ENCODE measurements around the gene GNG12. TPM values are rescaled to one million over a fixed set of nuclear protein-coding genes. Genes with fewer than 3 reads are reported as not detected.
"Not testable (repeated sequence)": the region's sequence is repeated elsewhere in the genome, so short reads cannot be mapped to it uniquely, and the experiment has no call there.

Gene GNG12
- total RNA-seq, 1 donor from 2014 or later: 71.2 TPM

- Histone ChIP-seq H3K27me3 (no peaks in the 10 kb centered on the region), H3K4me1 (peaks cover 28 to 65% of the 10 kb centered on the region in 2 donors), H3K36me3 (no peaks in the 10 kb centered on the region), H3K4me3 (no peak overlapping the region), H3K9me3 (no peaks in the 10 kb centered on the region), H3K27ac (peak overlapping the region; percentile 77 to 80)
- no peak for DNase-seq (ENCODE audit: low spot score in 2 of 2)
- no peak for TF ChIP-seq CTCF (IDR thresholded peaks at IDR 0.05)
- intact Hi-C loops (cut with DNase I): no loop called here
Measured at GRCh38 chr1:67735206-67735605, 98.1 kb downstream of the GNG12 start.

GRCh38 chr1:67734323-67734690 lies 99.0 kb downstream of the GNG12 start:
- peak overlapping the region; percentile 77 to 80 for H3K27ac ChIP-seq
- H3K36me3 ChIP-seq: no peaks in the 10 kb centered on the region
- DNase-seq (ENCODE audit: low spot score in 2 of 2): no peak
- intact Hi-C loops (cut with DNase I): no loop called here
- no peaks in the 10 kb centered on the region for H3K9me3 ChIP-seq
- no peak overlapping the region for H3K4me3 ChIP-seq
- H3K27me3 ChIP-seq: no peaks in the 10 kb centered on the region
- TF ChIP-seq CTCF (IDR thresholded peaks at IDR 0.05): no peak
- H3K4me1 ChIP-seq: peaks cover 27 to 58% of the 10 kb centered on the region in 2 donors

- no peak for TF ChIP-seq CTCF (IDR thresholded peaks at IDR 0.05)
- H3K27me3 ChIP-seq: no peaks in the 10 kb centered on the region
- peak overlapping the region; percentile 77 to 80 for H3K27ac ChIP-seq
- peaks cover 27 to 53% of the 10 kb centered on the region in 2 donors for H3K4me1 ChIP-seq
- H3K36me3 ChIP-seq: no peaks in the 10 kb centered on the region
- DNase-seq (ENCODE audit: low spot score in 2 of 2): peak in 1 of 2 donors; percentile 54
- H3K4me3 ChIP-seq: no peak overlapping the region
- no peaks in the 10 kb centered on the region for H3K9me3 ChIP-seq
- intact Hi-C loops (cut with DNase I): no loop called here
Measured at GRCh38 chr1:67733681-67734322, 99.5 kb downstream of the GNG12 start.

- no peak for TF ChIP-seq CTCF (IDR thresholded peaks at IDR 0.05)
- Histone ChIP-seq H3K36me3 (no peaks in the 10 kb centered on the region), H3K4me1 (peaks cover 27 to 44% of the 10 kb centered on the region in 2 donors), H3K9me3 (no peaks in the 10 kb centered on the region), H3K27me3 (no peaks in the 10 kb centered on the region), H3K4me3 (no peak overlapping the region), H3K27ac (peak overlapping the region; percentile 68 to 72)
- intact Hi-C loops (cut with DNase I): no loop called here
- DNase-seq (ENCODE audit: low spot score in 2 of 2): peak in 1 of 2 donors; percentile 72
Measured at GRCh38 chr1:67732750-67733151, 100.5 kb downstream of the GNG12 start.

- Histone ChIP-seq H3K36me3 (no peaks in the 10 kb centered on the region), H3K27me3 (no peaks in the 10 kb centered on the region), H3K4me1 (peaks cover 20 to 29% of the 10 kb centered on the region in 2 donors), H3K4me3 (no peak overlapping the region), H3K9me3 (no peaks in the 10 kb centered on the region), H3K27ac (peak overlapping the region in 1 of 2 donors; percentile 72)
- DNase-seq (ENCODE audit: low spot score in 2 of 2): no peak
- TF ChIP-seq CTCF (IDR thresholded peaks at IDR 0.05): no peak
- intact Hi-C loops (cut with DNase I): no loop called here
Measured at GRCh38 chr1:67731322-67731721, 101.9 kb downstream of the GNG12 start.

- H3K4me1 ChIP-seq: peaks cover 12 to 35% of the 10 kb centered on the region in 2 donors
- intact Hi-C loops (cut with DNase I); DNase-seq (ENCODE audit: low spot score in 2 of 2); H3K27ac ChIP-seq; H3K27me3 ChIP-seq; H3K9me3 ChIP-seq; H3K4me3 ChIP-seq; H3K36me3 ChIP-seq: not testable (repeated sequence)
Measured at GRCh38 chr1:67730312-67730711, 103.0 kb downstream of the GNG12 start.
